ENCODE measurements around the gene USP48.
A peak's percentile ranks its signal among the peaks of the same experiment; 100 is the strongest.
"Not testable (repeated sequence)": the region's sequence is repeated elsewhere in the genome, so short reads cannot be mapped to it uniquely, and the experiment has no call there.

The USP48 gene

GRCh38 chr1:21775550-21775914 lies 7.4 kb downstream of the USP48 start:
- DNase-seq (ENCODE audit: low spot score), result no peak

GRCh38 chr1:21774835-21775549 lies 8.0 kb downstream of the USP48 start:
- no peak for DNase-seq (ENCODE audit: low spot score)

GRCh38 chr1:21773585-21773984 lies 9.4 kb downstream of the USP48 start:
- DNase-seq (ENCODE audit: low spot score), result no peak

GRCh38 chr1:21771672-21772071 lies 11.3 kb downstream of the USP48 start:
- not testable (repeated sequence) for DNase-seq (ENCODE audit: low spot score)

GRCh38 chr1:21770602-21771001 lies 12.3 kb downstream of the USP48 start:
- DNase-seq (ENCODE audit: low spot score), result not testable (repeated sequence)

- no peak for DNase-seq (ENCODE audit: low spot score)
These were observed 12.7 kb downstream of the USP48 start for GRCh38 chr1:21770201-21770600.

GRCh38 chr1:21767106-21767505 lies 15.8 kb downstream of the USP48 start:
- not testable (repeated sequence) for DNase-seq (ENCODE audit: low spot score)

GRCh38 chr1:21766210-21766609 lies 16.7 kb downstream of the USP48 start:
- no peak for DNase-seq (ENCODE audit: low spot score)

- peak; percentile 58 for DNase-seq (ENCODE audit: low spot score)
These were observed 18.1 kb downstream of the USP48 start for GRCh38 chr1:21764615-21765423.

- no peak for DNase-seq (ENCODE audit: low spot score)
These were observed 19.1 kb downstream of the USP48 start for GRCh38 chr1:21763694-21764419.

GRCh38 chr1:21763236-21763635 lies 19.7 kb downstream of the USP48 start:
- no peak for DNase-seq (ENCODE audit: low spot score)

- DNase-seq (ENCODE audit: low spot score), result no peak
These were observed 20.9 kb downstream of the USP48 start for GRCh38 chr1:21762022-21762404.

- no peak for DNase-seq (ENCODE audit: low spot score)
These were observed 21.9 kb downstream of the USP48 start for GRCh38 chr1:21761052-21761451.

GRCh38 chr1:21759818-21760217 lies 23.1 kb downstream of the USP48 start:
- no peak for DNase-seq (ENCODE audit: low spot score)

- no peak for DNase-seq (ENCODE audit: low spot score)
These were observed 23.8 kb downstream of the USP48 start for GRCh38 chr1:21759182-21759581.

GRCh38 chr1:21758614-21759013 lies 24.3 kb downstream of the USP48 start:
- no peak for DNase-seq (ENCODE audit: low spot score)

GRCh38 chr1:21756393-21757089 lies 26.4 kb downstream of the USP48 start:
- no peak for DNase-seq (ENCODE audit: low spot score)

- DNase-seq (ENCODE audit: low spot score), result no peak
These were observed 27.9 kb downstream of the USP48 start for GRCh38 chr1:21755067-21755466.

- no peak for DNase-seq (ENCODE audit: low spot score)
These were observed 28.4 kb downstream of the USP48 start for GRCh38 chr1:21754583-21754982.

- DNase-seq (ENCODE audit: low spot score), result no peak
These were observed 30.8 kb downstream of the USP48 start for GRCh38 chr1:21752186-21752585.

GRCh38 chr1:21751281-21751680 lies 31.7 kb downstream of the USP48 start:
- DNase-seq (ENCODE audit: low spot score), result no peak

GRCh38 chr1:21750841-21751240 lies 32.1 kb downstream of the USP48 start:
- no peak for DNase-seq (ENCODE audit: low spot score)
